Testis (tissue), 3 donors: Measurements from ENCODE around the gene LMOD2. TPM values are rescaled to one million over a fixed set of nuclear protein-coding genes. Genes with fewer than 3 reads are reported as not detected.

ENCODE experiments used
- DNase-seq: peaks from one replicate; pipeline ENCODE4 v3.0.0-alpha.2; 2019
- H3K27ac ChIP-seq, 2 donors: fragments of 200-600 bp; sonication (generic); one replicate each; pipeline ENCODE4 v1.5.1; 2019
- H3K27me3 ChIP-seq: fragments of 200-600 bp; sonication (generic); one replicate; pipeline ENCODE4 v1.5.1; 2019
- H3K36me3 ChIP-seq: fragments of 200-600 bp; sonication (generic); one replicate; pipeline ENCODE4 v1.5.1; 2017; ENCODE audit warnings: low read depth; ENCODE audit errors: missing control alignments
- H3K4me1 ChIP-seq: fragments of 200-600 bp; sonication (generic); one replicate; pipeline ENCODE4 v1.5.1; 2019
- H3K4me3 ChIP-seq, 2 donors: fragments of 200-600 bp; sonication (generic); one replicate each; pipeline ENCODE4 v1.5.1; 2017 to 2019
- H3K9me3 ChIP-seq: fragments of 200-600 bp; sonication (generic); one replicate; pipeline ENCODE4 v1.5.1; 2017
- POLR2A ChIP-seq: fragments of 450-650 bp; IDR thresholded peaks from one replicate; pipeline ENCODE4 v1.6.1; 2017; ENCODE audit warnings: antibody characterized with exemption, mild to moderate bottlenecking, moderate library complexity
- WGBS, 2 donors: methylation state at CpG; one replicate each; pipeline ENCODE4 v1.1.5; 2018; 5-methylcytosine and 5-hydroxymethylcytosine counted together
- intact Hi-C: fragments of 100-400 bp; cut with DNase I; formaldehyde crosslinking; loops from one replicate; pipeline ENCODE4 v1.15.1; 2023; ENCODE audit warnings: low total_unique reads
- polyA plus RNA-seq: library from polyadenylated mRNA; stranded (reverse); fragments of 350-450 nt; fragmentation: Illumina TruSeq; extraction: RNeasy Lipid Tissue Mini Kit (QIAGEN cat#74804); gene quantifications from one replicate; pipeline ENCODE4 v1.2.3, GENCODE V29; 2014; ENCODE audit warnings: low read depth, low replicate concordance; ENCODE audit not compliant: insufficient read depth
- total RNA-seq, 2 donors: library from RNA; depleted of rRNA; stranded (reverse); fragments of >200 nt; gene quantifications; one replicate each; pipeline ENCODE4 v1.2.3, GENCODE V29; 2016
- TF ChIP-seq, protein P1 (sequence below), 3 experiments: fragments of 450-650 bp in 2 of 3; fragments of 200-600 bp in 1 of 3; sonication (generic) in 1 of 3; IDR thresholded peaks; one replicate each; pipeline ENCODE4 v1.5.1; 2016 to 2019; ENCODE audit warnings: antibody characterized with exemption in 3 of 3, mild to moderate bottlenecking in 2 of 3, moderate library complexity in 1 of 3

Gene LMOD2
- total and polyA plus RNA-seq, 3 donors from 2014 or later, result 0.19 to 3.6 (median 0.39) TPM

DNA sequence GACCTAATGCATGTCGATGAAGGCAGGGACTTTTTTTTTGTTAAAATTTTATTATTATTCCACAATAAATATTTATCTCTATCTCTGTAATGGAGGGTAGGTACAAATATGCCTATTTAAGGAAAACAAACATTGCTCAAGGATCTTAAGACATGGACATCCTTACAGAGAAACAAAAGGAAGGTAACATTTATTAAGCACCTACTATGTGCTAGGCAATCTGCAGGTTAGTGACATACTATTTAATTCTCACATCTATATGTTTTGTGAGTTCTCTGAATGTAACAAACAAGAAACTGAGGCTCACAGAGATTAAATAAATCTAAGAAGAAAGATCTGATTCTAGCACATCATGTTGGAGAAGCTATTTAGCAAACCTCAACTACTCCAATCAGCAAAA lies 32.1 kb downstream of the LMOD2 start:
- H3K9me3 ChIP-seq, result no peaks in the 10 kb centered on the region
- no peak for TF ChIP-seq POLR2A
- TF ChIP-seq, protein P1, sequence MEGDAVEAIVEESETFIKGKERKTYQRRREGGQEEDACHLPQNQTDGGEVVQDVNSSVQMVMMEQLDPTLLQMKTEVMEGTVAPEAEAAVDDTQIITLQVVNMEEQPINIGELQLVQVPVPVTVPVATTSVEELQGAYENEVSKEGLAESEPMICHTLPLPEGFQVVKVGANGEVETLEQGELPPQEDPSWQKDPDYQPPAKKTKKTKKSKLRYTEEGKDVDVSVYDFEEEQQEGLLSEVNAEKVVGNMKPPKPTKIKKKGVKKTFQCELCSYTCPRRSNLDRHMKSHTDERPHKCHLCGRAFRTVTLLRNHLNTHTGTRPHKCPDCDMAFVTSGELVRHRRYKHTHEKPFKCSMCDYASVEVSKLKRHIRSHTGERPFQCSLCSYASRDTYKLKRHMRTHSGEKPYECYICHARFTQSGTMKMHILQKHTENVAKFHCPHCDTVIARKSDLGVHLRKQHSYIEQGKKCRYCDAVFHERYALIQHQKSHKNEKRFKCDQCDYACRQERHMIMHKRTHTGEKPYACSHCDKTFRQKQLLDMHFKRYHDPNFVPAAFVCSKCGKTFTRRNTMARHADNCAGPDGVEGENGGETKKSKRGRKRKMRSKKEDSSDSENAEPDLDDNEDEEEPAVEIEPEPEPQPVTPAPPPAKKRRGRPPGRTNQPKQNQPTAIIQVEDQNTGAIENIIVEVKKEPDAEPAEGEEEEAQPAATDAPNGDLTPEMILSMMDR (IDR thresholded peaks at IDR 0.05), result no peak
- H3K27ac ChIP-seq, result no peak overlapping the region
- no peaks in the 10 kb centered on the region for H3K36me3 ChIP-seq
- H3K4me3 ChIP-seq, result no peak overlapping the region
- intact Hi-C loops, result no loop called here
- H3K27me3 ChIP-seq, result no peaks in the 10 kb centered on the region
- no peaks in the 10 kb centered on the region for H3K4me1 ChIP-seq
- WGBS, 2 donors, result 84 to 94% methylated on average over 1 of the region's 1 CpG
- DNase-seq, result no peak

DNA sequence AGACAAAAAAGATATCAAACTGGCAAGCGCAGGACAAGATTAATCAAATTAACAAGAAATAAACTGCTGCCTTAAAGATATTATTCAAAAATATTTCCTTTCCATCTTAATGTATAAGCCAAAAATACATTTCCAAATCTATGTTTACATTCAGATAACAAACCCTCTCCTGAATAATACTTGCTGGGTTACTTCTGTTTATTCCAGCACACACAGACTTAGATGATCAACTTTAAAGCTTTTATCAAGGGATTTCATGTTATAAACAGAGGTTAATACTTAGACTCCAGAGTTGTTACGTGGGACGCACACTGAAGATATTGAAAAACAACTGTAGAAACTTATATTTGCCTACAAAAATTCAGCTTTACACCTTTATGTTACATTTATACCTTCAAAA lies 33.6 kb downstream of the LMOD2 start:
- TF ChIP-seq, protein P1 (IDR thresholded peaks at IDR 0.05), result no peak
- TF ChIP-seq POLR2A, result no peak
- intact Hi-C loops, result no loop called here
- no peak for DNase-seq
- Histone ChIP-seq H3K9me3 (no peaks in the 10 kb centered on the region), H3K4me1 (no peaks in the 10 kb centered on the region), H3K4me3 (no peak overlapping the region), H3K27me3 (no peaks in the 10 kb centered on the region), H3K36me3 (no peaks in the 10 kb centered on the region), H3K27ac (no peak overlapping the region)
- WGBS, 2 donors, result 74% methylated on average over 3 of the region's 3 CpGs

GRCh38 chr7:123690550-123690949 lies 34.9 kb downstream of the LMOD2 start:
- intact Hi-C loops, result no loop called here
- H3K4me3 ChIP-seq, result no peak overlapping the region
- H3K27ac ChIP-seq, result no peak overlapping the region
- H3K9me3 ChIP-seq, result no peaks in the 10 kb centered on the region
- no peak for TF ChIP-seq POLR2A
- TF ChIP-seq, protein P1 (IDR thresholded peaks at IDR 0.05), result no peak
- no peaks in the 10 kb centered on the region for H3K36me3 ChIP-seq
- no peaks in the 10 kb centered on the region for H3K4me1 ChIP-seq
- 88 to 90% methylated on average over 2 of the region's 2 CpGs for WGBS, 2 donors
- DNase-seq, result no peak
- H3K27me3 ChIP-seq, result no peaks in the 10 kb centered on the region

- no peak overlapping the region for H3K27ac ChIP-seq
- DNase-seq, result no peak
- H3K27me3 ChIP-seq, result no peaks in the 10 kb centered on the region
- 90 to 93% methylated on average over 6 of the region's 6 CpGs for WGBS, 2 donors
- H3K4me3 ChIP-seq, result no peak overlapping the region
- H3K36me3 ChIP-seq, result no peaks in the 10 kb centered on the region
- no peak for TF ChIP-seq POLR2A
- TF ChIP-seq, protein P1 (IDR thresholded peaks at IDR 0.05), result no peak
- intact Hi-C loops, result no loop called here
- no peaks in the 10 kb centered on the region for H3K4me1 ChIP-seq
- H3K9me3 ChIP-seq, result no peaks in the 10 kb centered on the region
Measured at GRCh38 chr7:123692471-123692877, 36.8 kb downstream of the LMOD2 start.

DNA sequence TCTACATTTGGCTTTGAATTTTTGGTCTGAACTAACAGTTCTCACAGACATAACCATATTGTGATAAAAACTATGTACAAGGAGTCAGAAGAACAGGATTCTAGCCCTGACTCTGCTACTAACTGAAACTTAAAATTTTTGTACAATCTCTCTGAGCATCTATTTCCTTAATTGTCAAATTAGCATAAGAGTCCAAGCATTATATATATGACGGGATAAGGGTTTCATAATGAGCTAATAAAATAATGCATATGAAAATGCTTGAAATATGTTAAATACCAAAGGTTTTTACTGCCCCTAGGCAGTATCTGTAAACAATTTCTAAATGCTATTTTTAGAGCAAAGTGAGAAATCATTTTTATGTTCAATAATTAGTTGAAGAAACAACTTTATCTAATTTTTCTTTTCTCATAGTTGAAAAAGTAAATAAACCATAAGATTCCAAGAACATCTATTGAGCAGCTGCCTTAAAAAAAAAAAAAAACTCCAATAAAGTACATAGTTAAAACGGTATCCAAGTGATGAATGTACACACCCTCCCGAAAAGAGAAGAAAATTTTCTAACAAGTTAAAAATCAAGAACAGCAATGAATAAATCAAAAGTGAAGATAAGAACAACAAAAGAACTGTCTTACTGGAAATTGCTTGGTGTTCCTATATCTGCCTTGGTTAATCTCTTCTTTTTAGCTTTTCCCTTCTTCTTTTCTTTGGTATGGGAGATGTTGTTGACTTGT lies 40.4 kb downstream of the LMOD2 start:
- H3K27me3 ChIP-seq, result no peaks in the 10 kb centered on the region
- intact Hi-C loops, result no loop called here
- 56 to 70% methylated on average over 3 of the region's 3 CpGs for WGBS, 2 donors
- H3K9me3 ChIP-seq, result no peaks in the 10 kb centered on the region
- no peak overlapping the region for H3K4me3 ChIP-seq
- no peak overlapping the region for H3K27ac ChIP-seq
- no peak for TF ChIP-seq POLR2A
- TF ChIP-seq, protein P1 (IDR thresholded peaks at IDR 0.05), result no peak
- H3K36me3 ChIP-seq, result no peaks in the 10 kb centered on the region
- DNase-seq, result no peak
- no peaks in the 10 kb centered on the region for H3K4me1 ChIP-seq
